Stimulated activated CD4-positive, alpha-beta T cell treated with anti-CD3 and anti-CD28 coated beads, TNF-alpha, amount 100 ng/mL, for 1 hour (primary cell): ENCODE measurements around the gene FASTKD1.

Experiments used
- DNase-seq, 3 donors: peaks; one replicate each; pipeline ENCODE4 v3.0.0-alpha.2; 2020; ENCODE audit warnings: low read depth in 3 of 3, low spot score in 1 of 3

The FASTKD1 gene

DNA sequence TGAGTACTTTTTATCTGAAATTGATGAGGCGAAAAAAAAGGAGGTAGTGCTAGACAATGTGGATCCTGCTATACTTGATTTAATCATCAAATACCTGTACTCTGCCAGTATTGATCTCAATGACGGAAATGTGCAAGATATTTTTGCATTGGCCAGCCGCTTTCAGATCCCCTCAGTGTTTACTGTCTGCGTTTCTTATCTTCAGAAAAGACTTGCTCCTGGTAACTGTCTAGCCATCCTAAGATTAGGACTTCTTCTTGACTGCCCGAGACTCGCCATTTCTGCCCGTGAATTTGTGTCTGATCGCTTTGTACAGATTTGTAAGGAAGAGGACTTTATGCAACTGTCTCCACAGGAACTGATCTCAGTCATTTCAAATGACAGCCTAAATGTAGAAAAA, 63.7 kb downstream of the FASTKD1 start:
- DNase-seq: no peak

DNA sequence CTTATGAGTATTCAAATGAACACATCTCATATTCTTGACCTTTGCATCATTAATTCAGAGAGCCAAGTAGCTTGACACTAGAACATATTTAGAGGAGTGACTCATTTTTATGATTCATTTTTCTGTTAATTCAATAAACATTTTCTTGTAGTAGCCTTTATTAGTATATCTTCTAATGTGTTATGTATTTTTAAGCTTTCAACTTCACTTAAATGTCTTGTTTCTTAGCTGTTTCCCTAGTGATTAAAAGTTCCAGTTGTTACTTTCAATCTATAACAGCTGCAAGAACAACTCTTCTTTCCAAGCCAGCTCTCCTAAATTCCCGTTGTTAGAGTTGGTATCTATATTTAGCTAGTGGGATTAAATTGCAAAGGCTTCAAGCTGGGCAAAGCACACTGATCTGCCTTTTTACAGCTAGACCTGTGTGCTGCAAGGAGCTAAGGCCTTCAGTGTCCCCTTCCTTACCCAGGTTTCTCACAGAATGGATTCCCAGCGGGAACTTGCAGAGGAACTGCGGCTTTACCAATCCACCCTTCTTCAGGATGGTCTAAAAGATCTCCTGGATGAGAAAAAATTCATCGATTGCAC, 64.3 kb downstream of the FASTKD1 start, which contains the start of gene KLHL41:
KLHL41 (plus strand) TSS at position 405 of the 588 bp plus-strand sequence; CDS start at position 482, 77 bp downstream.
- no peak for DNase-seq

DNA sequence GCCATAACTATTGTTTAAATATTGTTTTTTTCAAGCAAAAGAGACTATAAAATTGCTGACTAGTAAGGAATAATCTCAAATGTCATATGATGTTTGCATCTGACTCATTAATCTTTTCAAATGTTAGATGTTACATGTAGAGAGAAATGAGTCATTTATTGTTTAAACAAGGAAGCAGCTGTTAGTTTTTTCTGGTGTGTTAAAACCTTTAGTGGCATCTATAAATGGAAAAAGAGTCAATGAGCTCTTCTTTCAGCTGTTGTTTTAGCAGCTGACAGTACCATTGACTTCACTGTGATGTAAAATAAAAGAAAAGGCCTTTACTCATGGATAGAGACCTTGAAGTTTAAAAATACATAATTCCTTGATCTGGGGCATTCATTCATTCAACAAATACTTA, 66.0 kb downstream of the FASTKD1 start:
- DNase-seq: no peak

GRCh38 chr2:169504651-169505050, 69.0 kb downstream of the FASTKD1 start:
- DNase-seq: no peak

GRCh38 chr2:169495310-169495928, 78.2 kb downstream of the FASTKD1 start:
- no peak for DNase-seq

GRCh38 chr2:169493360-169493759, 80.3 kb downstream of the FASTKD1 start:
- DNase-seq: no peak

- no peak for DNase-seq
Measured at GRCh38 chr2:169491378-169491777, 82.3 kb downstream of the FASTKD1 start.

DNA sequence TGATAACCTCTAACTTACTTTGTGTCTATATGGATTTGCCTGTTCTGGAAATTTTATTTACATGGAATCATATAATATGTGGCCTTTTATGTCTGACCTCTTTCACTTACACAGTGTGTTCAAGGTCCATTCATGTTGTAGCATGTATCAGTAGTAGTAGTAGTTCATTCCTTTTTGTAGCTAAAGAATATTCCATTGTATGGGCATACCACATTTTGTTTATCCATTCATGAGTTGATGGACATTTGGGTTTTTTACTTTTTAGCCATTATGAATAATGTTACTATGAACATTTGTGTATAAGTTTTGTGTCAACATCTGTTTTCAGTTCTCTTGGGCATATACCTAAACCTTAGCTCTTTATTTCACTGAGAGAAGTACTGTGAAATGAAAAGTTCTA, 82.8 kb downstream of the FASTKD1 start:
- no peak for DNase-seq

GRCh38 chr2:169486487-169486886, 87.2 kb downstream of the FASTKD1 start:
- no peak for DNase-seq

DNA sequence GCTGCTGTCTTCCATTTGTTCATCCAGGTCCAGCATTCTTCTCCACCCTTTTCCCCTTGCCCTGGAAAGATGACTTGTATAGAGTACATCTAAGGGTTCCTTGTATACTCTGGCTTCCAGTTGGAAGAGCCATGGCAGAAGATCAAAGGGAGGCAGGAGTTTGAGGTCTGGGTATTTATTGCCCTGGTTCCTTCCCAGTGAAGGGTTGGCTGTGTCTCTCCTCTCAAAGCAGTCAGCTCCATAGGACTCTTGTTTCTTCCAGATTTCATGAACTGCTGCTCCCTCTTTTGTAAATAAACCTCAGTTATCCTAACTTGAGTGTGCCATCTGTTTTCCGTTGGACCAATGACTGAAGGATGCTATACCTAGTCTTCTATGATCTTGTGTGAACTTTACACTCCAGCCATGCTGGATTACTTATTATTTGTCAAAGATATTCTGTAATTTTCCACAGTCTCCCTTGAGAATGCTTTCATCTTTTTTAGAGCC, 88.0 kb downstream of the FASTKD1 start:
- DNase-seq: no peak

- no peak for DNase-seq
Measured at GRCh38 chr2:169480079-169480465, 93.6 kb downstream of the FASTKD1 start.
